ENCODE measurements around the gene HNRNPUL2.
"Not testable (repeated sequence)": the region's sequence is repeated elsewhere in the genome, so short reads cannot be mapped to it uniquely, and the experiment has no call there.

HNRNPUL2 gene

GRCh38 chr11:62726156-62726914 is 922 bp downstream of the HNRNPUL2 start:
- DNase-seq, result no peak

GRCh38 chr11:62725646-62726045 is 1.6 kb downstream of the HNRNPUL2 start:
- no peak for DNase-seq

- no peak for DNase-seq
Measured at GRCh38 chr11:62724171-62724570, 3.1 kb downstream of the HNRNPUL2 start.

GRCh38 chr11:62721994-62722393 is 5.3 kb downstream of the HNRNPUL2 start:
- no peak for DNase-seq

GRCh38 chr11:62719302-62719978 is 7.8 kb downstream of the HNRNPUL2 start:
- DNase-seq, result no peak

- DNase-seq, result no peak
Measured at GRCh38 chr11:62716816-62717215, 10.4 kb downstream of the HNRNPUL2 start.

- DNase-seq, result no peak
Measured at GRCh38 chr11:62716206-62716605, 11.1 kb downstream of the HNRNPUL2 start.

- DNase-seq, result no peak
Measured at GRCh38 chr11:62715150-62716130, 11.8 kb downstream of the HNRNPUL2 start.

- no peak for DNase-seq
Measured at GRCh38 chr11:62713343-62713742, 13.9 kb downstream of the HNRNPUL2 start.

- no peak for DNase-seq
Measured at GRCh38 chr11:62712861-62713260, 14.4 kb downstream of the HNRNPUL2 start.

GRCh38 chr11:62712276-62712812 is 14.9 kb downstream of the HNRNPUL2 start:
- no peak for DNase-seq

GRCh38 chr11:62710001-62710345 is 17.3 kb downstream of the HNRNPUL2 start:
- DNase-seq, result no peak

GRCh38 chr11:62709247-62710000 is 17.8 kb downstream of the HNRNPUL2 start:
- peak; percentile 99 for DNase-seq

GRCh38 chr11:62708793-62709192 is 18.5 kb downstream of the HNRNPUL2 start:
- DNase-seq, result peak; percentile 70

- no peak for DNase-seq
Measured at GRCh38 chr11:62708392-62708791, 18.9 kb downstream of the HNRNPUL2 start.

GRCh38 chr11:62707277-62707861 is 19.9 kb downstream of the HNRNPUL2 start, which contains the start of the genes BSCL2 and GNG3:
BSCL2 (minus strand) TSS chr11:62707424; CDS start chr11:62707195, 229 bp downstream.
GNG3 (plus strand) TSS chr11:62707676; CDS start chr11:62708296, 620 bp downstream.
- no peak for DNase-seq

GRCh38 chr11:62706850-62707247 is 20.4 kb downstream of the HNRNPUL2 start:
- no peak for DNase-seq

GRCh38 chr11:62705880-62706849 is 21.1 kb downstream of the HNRNPUL2 start:
- DNase-seq, result peak; percentile 97

- no peak for DNase-seq
Measured at GRCh38 chr11:62705413-62705812, 21.8 kb downstream of the HNRNPUL2 start.

- DNase-seq, result not testable (repeated sequence)
Measured at GRCh38 chr11:62703921-62704320, 23.3 kb downstream of the HNRNPUL2 start.
